Activated CD8-positive, alpha-beta memory T cell treated with anti-CD3 and anti-CD28 coated beads for 36 hours (primary cell): Measurements from ENCODE around the gene SEPTIN3. TPM values are rescaled to one million over a fixed set of nuclear protein-coding genes. Genes with fewer than 3 reads are reported as not detected.

Experiments
- CTCF ChIA-PET: fragments of 350-600 bp; sonication (Branson Sonifier 250); formaldehyde crosslinking; loops from one replicate; lab custom pipeline; 2021; ENCODE audit warnings: antibody characterized with exemption; lab: Charles Lee
- POLR2A ChIA-PET: fragments of 350-600 bp; sonication (Branson Sonifier 250); formaldehyde crosslinking; loops from one replicate; lab custom pipeline; 2021; ENCODE audit warnings: antibody characterized with exemption; lab: Charles Lee
- total RNA-seq, 2 experiments: library from RNA; stranded (reverse); gene quantifications; one replicate each; pipeline ENCODE4 v1.2.3, GENCODE V29; 2021

The SEPTIN3 gene
- total RNA-seq, 2 experiments from 2014 or later = 0.36 to 0.55 TPM

GRCh38 chr22:41935015-41935351 is 34.3 kb upstream of the SEPTIN3 start:
- POLR2A ChIA-PET = interaction anchor here (0.9 to 1.1 kb wide), 3 partner anchors 11 to 16 kb away, joined by 3 to 4 read pairs (median 4); no protein-coding TSS in a partner anchor
- CTCF ChIA-PET = interaction anchor here (8.2 kb wide), 1 partner anchor 9 kb away, joined by 89 read pairs; the partner anchor contains the start of gene TNFRSF13C

DNA sequence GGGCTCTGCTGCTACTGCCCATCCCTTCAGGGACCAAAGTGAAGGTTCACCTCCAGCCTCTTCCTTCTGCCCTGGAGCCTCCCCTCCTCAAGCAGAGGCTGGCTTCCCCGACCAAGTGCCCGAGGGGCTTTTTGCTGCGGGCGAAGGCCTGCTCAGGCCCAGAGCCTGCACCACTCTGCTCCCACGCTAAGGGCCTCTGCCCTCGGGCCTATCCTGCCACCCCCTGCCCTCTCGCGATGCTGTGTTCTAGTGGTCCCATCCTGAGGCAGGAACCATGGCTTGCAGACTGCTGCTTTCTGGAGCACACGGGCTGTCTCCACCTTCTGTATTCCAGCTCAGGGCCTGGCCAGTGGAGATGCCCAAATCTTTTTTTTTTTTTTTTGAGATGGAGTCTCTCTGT is 33.7 kb upstream of the SEPTIN3 start:
- POLR2A ChIA-PET = no interaction called here
- CTCF ChIA-PET = interaction anchor here (8.2 kb wide), 1 partner anchor 10 kb away, joined by 89 read pairs; the partner anchor contains the start of gene TNFRSF13C

GRCh38 chr22:41936894-41937169 is 32.4 kb upstream of the SEPTIN3 start:
- POLR2A ChIA-PET = no interaction called here
- CTCF ChIA-PET = interaction anchor here (8.2 kb wide), 1 partner anchor 11 kb away, joined by 89 read pairs; the partner anchor contains the start of gene TNFRSF13C

DNA sequence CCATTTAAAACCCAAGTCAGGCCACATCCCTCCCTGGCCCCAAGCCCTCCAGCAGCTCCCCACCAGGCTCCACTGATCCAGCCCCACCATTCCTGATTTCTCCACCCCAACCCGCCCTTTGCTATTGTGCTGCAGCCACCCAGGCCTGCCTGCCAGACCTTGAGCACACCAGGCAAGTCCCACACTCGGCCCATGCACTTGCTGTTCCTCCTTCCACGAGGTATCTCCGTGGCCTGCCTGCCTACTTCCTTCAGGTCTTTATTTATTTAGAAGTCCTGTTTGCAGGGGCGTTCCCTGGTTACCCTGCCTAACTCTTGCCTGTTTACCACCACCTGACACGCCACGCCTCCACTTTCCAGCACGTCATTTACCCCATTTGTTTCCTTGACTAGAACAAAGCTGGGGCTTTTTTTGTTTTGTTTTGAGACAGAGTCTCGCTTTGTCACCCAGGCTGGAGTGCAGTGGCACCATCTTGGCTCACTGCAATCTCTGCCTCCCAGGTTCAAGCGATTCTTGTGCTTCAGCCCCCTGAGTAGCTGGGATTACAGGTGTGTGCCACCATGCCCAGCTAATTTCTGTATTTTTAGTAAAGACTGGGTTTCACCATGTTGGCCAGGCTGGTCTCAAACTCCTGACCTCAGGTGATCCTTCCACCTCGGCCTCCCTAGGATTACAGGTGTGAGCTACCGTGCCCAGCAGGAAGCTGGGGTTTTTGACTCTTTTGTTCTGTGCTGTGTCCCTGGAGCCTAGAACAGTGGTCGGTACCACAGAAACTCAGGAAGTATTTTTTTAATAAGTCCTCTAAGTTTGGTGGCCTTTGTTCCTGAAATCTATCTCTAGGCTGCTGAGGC is 29.0 kb upstream of the SEPTIN3 start:
- ChIA-PET CTCF (interaction anchor here (0.7 to 8.2 kb wide), 21 partner anchors 15 to 252 kb away, joined by 3 to 89 read pairs (median 5); partner anchors contain the start of genes CCDC134, SMDT1, SNU13 and SREBF2), POLR2A (interaction anchor here (0.6 to 3.3 kb wide), 18 partner anchors 11 to 674 kb away, joined by 3 to 23 read pairs (median 4); partner anchors contain the start of genes CCDC134, POLDIP3, SREBF2 and TEF)

- POLR2A ChIA-PET = interaction anchor here (0.6 to 3.3 kb wide), 15 partner anchors 12 to 674 kb away, joined by 3 to 23 read pairs (median 4); partner anchors contain the start of genes CCDC134, POLDIP3, SREBF2 and TNFRSF13C
- CTCF ChIA-PET = interaction anchor here (0.6 to 8.2 kb wide), 26 partner anchors 12 to 275 kb away, joined by 3 to 89 read pairs (median 5); partner anchors contain the start of genes CCDC134, SMDT1, SNU13 and SREBF2
Measured at GRCh38 chr22:41940832-41941765, 28.1 kb upstream of the SEPTIN3 start.

DNA sequence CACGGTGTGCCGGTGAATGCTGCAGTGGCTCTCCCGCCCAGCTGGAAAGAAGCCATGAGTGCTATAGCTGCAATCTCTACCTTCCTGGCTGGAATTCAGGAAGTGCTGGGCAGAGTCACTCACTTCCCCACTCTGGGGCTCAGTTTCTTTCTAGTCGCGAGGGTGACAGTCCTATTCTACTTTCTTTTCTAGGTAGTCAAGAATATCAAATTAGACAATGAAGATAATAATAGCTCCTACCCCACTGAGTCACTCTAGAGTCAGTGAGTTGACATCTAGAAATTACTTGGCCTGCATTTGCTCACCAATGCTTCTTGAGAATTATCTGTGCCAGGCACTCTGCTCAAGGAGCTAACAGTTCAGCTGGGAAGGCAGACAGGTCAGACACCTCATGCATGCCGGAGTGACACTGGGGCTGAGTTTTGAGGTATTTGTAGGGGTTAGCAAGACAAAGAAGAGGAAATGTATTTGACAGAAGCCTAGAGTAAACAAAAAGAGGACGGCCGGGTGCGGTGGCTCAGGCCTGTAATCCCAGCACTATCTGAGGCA is 25.5 kb upstream of the SEPTIN3 start:
- POLR2A ChIA-PET = interaction anchor here (0.6 to 1.0 kb wide), 8 partner anchors 82 to 707 kb away, joined by 3 to 8 read pairs (median 4); partner anchors contain the start of gene SREBF2
- CTCF ChIA-PET = interaction anchor here (0.7 to 1.4 kb wide), 4 partner anchors 18 to 541 kb away, joined by 3 to 6 read pairs (median 6); partner anchors contain the start of gene TNFRSF13C

GRCh38 chr22:41946629-41947423 is 22.4 kb upstream of the SEPTIN3 start, which contains the start of gene CENPM:
TSS of gene CENPM (minus strand) at chr22:41947152. CDS start at chr22:41947076, 76 bp downstream.
- CTCF ChIA-PET = interaction anchor here (0.7 to 2.2 kb wide), 6 partner anchors 10 to 280 kb away, joined by 3 to 8 read pairs (median 5); partner anchors contain the start of gene NDUFA6
- POLR2A ChIA-PET = interaction anchor here (0.5 to 1.1 kb wide), 10 partner anchors 10 to 328 kb away, joined by 3 to 10 read pairs (median 4); partner anchors contain the start of genes CCDC134 and SREBF2

GRCh38 chr22:41947424-41948080 is 21.7 kb upstream of the SEPTIN3 start:
- CTCF ChIA-PET = interaction anchor here (0.6 to 2.2 kb wide), 6 partner anchors 9 to 207 kb away, joined by 3 to 8 read pairs (median 4); partner anchors contain the start of gene NDUFA6
- POLR2A ChIA-PET = interaction anchor here (0.6 to 1.1 kb wide), 5 partner anchors 17 to 147 kb away, joined by 3 to 8 read pairs (median 4); partner anchors contain the start of gene TNFRSF13C

DNA sequence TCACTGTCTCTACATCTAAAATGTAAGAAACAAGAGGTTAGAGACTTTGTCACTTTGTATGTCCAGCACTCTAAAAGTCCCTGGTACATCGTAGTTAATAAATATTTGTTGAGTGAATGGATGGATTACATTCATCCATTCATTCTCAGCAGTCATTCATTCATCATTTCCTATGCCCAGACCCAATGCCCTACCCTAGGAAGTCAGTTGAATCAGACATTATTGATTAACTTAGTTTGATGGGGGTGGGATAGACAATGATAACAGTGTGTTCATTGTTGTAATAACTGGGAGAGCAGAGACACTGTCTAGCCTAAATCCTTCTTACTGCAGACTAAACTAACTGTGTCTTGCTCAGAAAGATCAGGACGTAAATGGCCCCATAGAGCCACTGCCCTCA is 21.1 kb upstream of the SEPTIN3 start:
- ChIA-PET CTCF (interaction anchor here (0.6 to 1.0 kb wide), 4 partner anchors 9 to 164 kb away, joined by 3 to 7 read pairs (median 3); partner anchors contain the start of gene NDUFA6), POLR2A (interaction anchor here (0.6 to 0.9 kb wide), 2 partner anchors 21 to 29 kb away, joined by 3 to 5 read pairs; partner anchors contain the start of gene TNFRSF13C)

DNA sequence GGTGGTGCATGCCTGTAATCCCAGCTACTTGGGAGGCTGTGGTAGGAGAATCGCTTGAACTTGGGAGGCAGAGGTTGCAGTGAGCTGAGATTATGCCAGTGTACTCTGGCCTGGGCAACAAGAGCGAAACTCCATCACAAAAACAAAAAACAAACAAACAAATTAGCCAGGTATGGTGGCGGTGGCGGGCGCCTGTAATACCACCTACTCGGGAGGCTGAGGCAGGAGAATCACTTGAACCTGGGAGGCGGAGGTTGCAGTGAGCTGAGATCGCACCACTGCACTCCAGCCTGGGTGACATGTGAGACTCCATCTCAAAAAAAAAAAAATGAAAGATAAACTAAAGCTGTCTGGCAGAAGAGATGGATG is 20.3 kb upstream of the SEPTIN3 start:
- ChIA-PET POLR2A (interaction anchor here (0.6 to 0.9 kb wide), 2 partner anchors 50 to 252 kb away, joined by 3 read pairs; no protein-coding TSS in a partner anchor), CTCF (interaction anchor here (0.6 to 1.0 kb wide), 2 partner anchors 8 to 316 kb away, joined by 3 read pairs; no protein-coding TSS in a partner anchor)

- POLR2A ChIA-PET = interaction anchor here (0.6 to 0.9 kb wide), 2 partner anchors 50 to 253 kb away, joined by 3 read pairs; no protein-coding TSS in a partner anchor
- CTCF ChIA-PET = interaction anchor here (0.6 kb wide), 1 partner anchor 208 kb away, joined by 4 read pairs; no protein-coding TSS in a partner anchor
Measured at GRCh38 chr22:41949297-41949965, 19.8 kb upstream of the SEPTIN3 start.

DNA sequence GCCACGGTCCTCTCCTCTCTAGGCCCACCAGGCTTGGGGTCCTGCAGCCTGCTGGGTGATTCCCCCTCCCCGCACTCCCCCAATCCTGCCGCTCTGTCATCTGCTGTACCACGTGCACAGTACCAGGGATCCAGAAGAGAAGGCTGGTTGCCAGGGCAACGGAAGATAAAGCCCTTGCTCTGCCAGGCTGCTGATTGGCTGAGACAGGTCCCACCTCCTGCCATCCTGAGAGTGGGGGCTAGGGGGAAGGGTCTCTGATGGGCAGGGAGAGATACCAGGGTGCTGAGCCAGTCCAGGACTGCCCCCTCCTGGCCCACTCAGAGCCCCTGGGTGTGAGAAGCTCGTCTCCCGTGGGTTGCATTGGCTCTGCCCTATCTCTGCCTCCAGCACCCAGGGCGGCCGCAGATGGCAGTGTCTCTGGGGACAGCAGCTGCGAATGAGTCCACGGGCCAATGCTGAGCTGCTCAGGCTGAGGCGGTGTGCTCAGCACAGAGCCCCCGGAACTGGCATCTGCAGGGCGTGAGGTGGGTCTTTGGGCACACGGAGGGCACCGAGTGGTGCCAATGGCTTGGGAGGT is 17.3 kb upstream of the SEPTIN3 start, which contains the start of gene SMIM45:
TSS of gene SMIM45 (plus strand) at position 253 of the 577 bp plus-strand sequence.
- POLR2A ChIA-PET = no interaction called here
- CTCF ChIA-PET = interaction anchor here (1.0 kb wide), 1 partner anchor 10 kb away, joined by 3 read pairs; no protein-coding TSS in a partner anchor

- POLR2A ChIA-PET = no interaction called here
Measured at GRCh38 chr22:41952713-41953112, 16.5 kb upstream of the SEPTIN3 start.

GRCh38 chr22:41957941-41958556 is 11.2 kb upstream of the SEPTIN3 start:
- POLR2A ChIA-PET = no interaction called here
- CTCF ChIA-PET = interaction anchor here (0.6 to 2.3 kb wide), 8 partner anchors 9 to 211 kb away, joined by 3 to 9 read pairs (median 3); no protein-coding TSS in a partner anchor

More at GRCh38 chr22:41952713-41953112, 16.5 kb upstream of the SEPTIN3 start:
- CTCF ChIA-PET = interaction anchor here (1.1 kb wide), 1 partner anchor 11 kb away, joined by 4 read pairs; no protein-coding TSS in a partner anchor
